Measurements from ENCODE around the gene LIMS2.

Gene LIMS2

GRCh38 chr2:127674241-127675209 is 805 bp downstream of the LIMS2 start:
- DNase-seq, result no peak

- DNase-seq, result no peak
These were observed 1.9 kb downstream of the LIMS2 start for GRCh38 chr2:127673291-127674069.

- DNase-seq, result no peak
These were observed 2.7 kb downstream of the LIMS2 start for GRCh38 chr2:127672341-127673224.

- DNase-seq, result no peak
These were observed 3.6 kb downstream of the LIMS2 start for GRCh38 chr2:127671557-127672302.

GRCh38 chr2:127670957-127671290 is 4.4 kb downstream of the LIMS2 start:
- DNase-seq, result no peak

- DNase-seq, result no peak
These were observed 5.0 kb downstream of the LIMS2 start for GRCh38 chr2:127670055-127670956.

- no peak for DNase-seq
These were observed 6.3 kb downstream of the LIMS2 start for GRCh38 chr2:127669056-127669455.

- no peak for DNase-seq
These were observed 9.9 kb downstream of the LIMS2 start for GRCh38 chr2:127665267-127665893.

- DNase-seq, result no peak
These were observed 10.5 kb downstream of the LIMS2 start for GRCh38 chr2:127664895-127665225.

GRCh38 chr2:127664065-127664894 is 11.1 kb downstream of the LIMS2 start:
- no peak for DNase-seq

- DNase-seq, result no peak
These were observed 11.7 kb downstream of the LIMS2 start for GRCh38 chr2:127663566-127664064.

- no peak for DNase-seq
These were observed 12.3 kb downstream of the LIMS2 start for GRCh38 chr2:127662937-127663565.

- DNase-seq, result no peak
These were observed 13.3 kb downstream of the LIMS2 start for GRCh38 chr2:127661949-127662510.

- no peak for DNase-seq
These were observed 14.2 kb downstream of the LIMS2 start for GRCh38 chr2:127661072-127661649.

- no peak for DNase-seq
These were observed 15.1 kb downstream of the LIMS2 start for GRCh38 chr2:127660291-127660578.

- no peak for DNase-seq
These were observed 15.7 kb downstream of the LIMS2 start for GRCh38 chr2:127659408-127660290.

GRCh38 chr2:127658641-127659407 is 16.5 kb downstream of the LIMS2 start:
- DNase-seq, result no peak

Measured in NCI-H2029 (cell line).